Measurements from ENCODE around the gene BOC. TPM values are rescaled to one million over a fixed set of nuclear protein-coding genes. Genes with fewer than 3 reads are reported as not detected.

Gene BOC
- total RNA-seq, 1 donor from 2014 or later = 95.9 TPM

DNA sequence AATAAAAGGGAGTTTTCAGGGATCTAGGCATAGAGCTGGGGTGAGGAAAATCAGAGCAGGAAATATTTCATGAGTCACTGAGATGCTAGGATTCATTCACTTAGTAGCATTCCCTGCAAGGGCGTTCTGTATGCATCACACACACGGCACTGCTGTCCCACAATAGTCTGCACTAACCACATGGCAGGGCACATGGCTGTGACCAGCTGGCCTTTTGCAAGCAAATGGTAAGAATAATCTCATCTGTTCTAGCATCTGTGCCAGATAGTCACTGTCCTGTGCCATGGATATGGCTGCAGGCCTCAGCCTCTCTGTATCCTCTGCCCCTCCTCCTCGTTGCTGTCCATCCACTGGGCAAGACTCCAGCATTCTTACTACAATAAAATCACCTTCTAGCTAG lies 37.8 kb downstream of the BOC start:
- DNase-seq = peak; percentile 73

DNA sequence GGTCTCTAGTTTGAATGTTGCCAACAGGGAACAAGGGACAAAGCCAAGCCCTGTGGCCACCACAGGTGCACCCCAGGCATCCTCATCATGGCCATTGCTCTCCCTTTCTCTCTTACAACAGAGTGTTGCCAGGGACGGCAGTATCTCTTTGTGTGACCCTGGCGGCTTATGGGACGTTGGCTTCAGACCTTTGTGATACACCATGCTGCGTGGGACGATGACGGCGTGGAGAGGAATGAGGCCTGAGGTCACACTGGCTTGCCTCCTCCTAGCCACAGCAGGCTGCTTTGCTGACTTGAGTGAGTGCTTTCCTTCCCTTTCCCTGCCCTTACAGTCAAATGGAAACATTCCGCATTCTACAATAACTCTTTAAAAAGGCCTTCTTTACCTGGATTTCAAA lies 38.2 kb downstream of the BOC start:
- DNase-seq = no peak

DNA sequence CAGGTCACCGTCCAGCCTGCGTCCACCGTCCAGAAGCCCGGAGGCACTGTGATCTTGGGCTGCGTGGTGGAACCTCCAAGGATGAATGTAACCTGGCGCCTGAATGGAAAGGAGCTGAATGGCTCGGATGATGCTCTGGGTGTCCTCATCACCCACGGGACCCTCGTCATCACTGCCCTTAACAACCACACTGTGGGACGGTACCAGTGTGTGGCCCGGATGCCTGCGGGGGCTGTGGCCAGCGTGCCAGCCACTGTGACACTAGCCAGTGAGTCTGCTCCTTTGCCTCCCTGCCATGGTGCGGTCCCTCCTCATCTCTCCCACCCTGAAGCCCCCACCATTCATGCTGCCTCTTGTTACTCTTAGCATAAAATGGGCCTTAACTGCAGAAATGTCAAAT lies 39.2 kb downstream of the BOC start:
- DNase-seq = no peak

- no peak for DNase-seq
Observed at GRCh38 chr3:113251817-113252216, 40.5 kb downstream of the BOC start.

- DNase-seq = no peak
Observed at GRCh38 chr3:113252553-113252952, 41.2 kb downstream of the BOC start.

GRCh38 chr3:113253702-113254101 lies 42.3 kb downstream of the BOC start:
- no peak for DNase-seq

GRCh38 chr3:113254171-113254947 lies 43.0 kb downstream of the BOC start:
- DNase-seq = peak; percentile 90

GRCh38 chr3:113255100-113255853 lies 43.9 kb downstream of the BOC start:
- peak; percentile 54 for DNase-seq

GRCh38 chr3:113255854-113256615 lies 44.7 kb downstream of the BOC start:
- peak; percentile 71 for DNase-seq

- DNase-seq = peak; percentile 68
Observed at GRCh38 chr3:113258361-113258760, 47.0 kb downstream of the BOC start.

DNA sequence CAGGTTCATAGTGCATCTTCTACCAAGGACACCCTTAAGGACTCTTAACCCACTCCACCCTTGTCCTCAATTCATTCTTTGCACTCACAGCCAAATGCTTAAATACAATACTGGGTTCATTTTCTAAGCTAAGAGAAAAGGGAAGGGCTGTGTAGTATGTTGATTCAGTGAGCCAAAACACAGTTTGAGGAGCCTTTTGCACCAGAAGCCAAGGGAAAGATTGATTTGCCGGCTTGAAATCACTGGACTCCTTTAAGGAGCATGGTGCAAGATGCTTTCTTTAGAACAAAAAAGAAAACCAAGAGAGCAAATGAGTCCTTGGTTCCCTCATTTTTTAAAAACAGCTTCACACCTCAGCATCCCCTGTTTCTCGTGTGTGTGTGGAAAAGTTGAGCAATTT lies 47.8 kb downstream of the BOC start:
- no peak for DNase-seq

DNA sequence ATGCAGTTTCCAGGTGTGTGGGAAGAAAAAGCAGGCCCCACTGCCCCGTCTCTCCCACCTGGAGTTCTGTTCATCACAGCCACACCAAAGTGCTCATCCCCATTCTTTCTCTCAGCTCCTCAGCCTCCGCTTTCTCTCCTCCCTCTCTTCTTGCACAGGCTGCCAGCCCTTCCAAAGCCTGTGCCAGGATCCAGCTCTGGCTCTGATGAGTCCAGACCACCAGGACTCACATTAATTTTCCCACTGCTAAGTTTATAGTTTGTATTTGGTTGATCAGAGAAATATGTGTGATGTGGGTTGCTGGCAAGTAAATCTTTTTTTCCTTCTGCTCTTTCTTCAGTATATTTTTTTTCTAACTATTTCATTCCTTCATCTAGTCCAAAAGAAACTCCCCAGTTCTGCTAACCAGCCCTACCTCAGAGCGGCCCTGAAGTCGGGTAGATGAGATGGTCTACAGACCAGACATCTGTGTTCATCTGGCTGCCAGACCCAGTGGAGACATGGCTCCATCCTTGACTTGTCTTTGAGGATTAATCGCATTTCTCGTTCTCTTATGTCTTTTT lies 49.8 kb downstream of the BOC start:
- DNase-seq = peak; percentile 81

GRCh38 chr3:113261626-113262303 lies 50.4 kb downstream of the BOC start:
- DNase-seq = peak; percentile 87

DNA sequence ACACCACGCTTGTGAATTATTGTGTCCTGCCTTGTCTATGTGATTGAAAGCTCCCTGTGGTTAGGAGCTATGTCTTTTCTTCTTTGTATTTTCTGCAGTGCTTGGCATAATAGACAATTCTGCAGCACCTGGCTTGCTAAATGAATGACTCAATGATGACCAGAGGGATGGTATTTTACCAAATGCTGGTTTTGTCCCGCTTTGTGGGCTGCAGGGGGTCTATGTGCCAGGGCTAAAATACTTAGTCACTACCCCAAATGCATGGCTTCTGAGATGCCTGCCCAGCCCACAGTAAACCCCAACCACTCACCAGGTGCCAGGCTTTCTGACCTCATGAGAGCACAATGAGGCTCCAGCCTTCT lies 50.9 kb downstream of the BOC start:
- no peak for DNase-seq

DNA sequence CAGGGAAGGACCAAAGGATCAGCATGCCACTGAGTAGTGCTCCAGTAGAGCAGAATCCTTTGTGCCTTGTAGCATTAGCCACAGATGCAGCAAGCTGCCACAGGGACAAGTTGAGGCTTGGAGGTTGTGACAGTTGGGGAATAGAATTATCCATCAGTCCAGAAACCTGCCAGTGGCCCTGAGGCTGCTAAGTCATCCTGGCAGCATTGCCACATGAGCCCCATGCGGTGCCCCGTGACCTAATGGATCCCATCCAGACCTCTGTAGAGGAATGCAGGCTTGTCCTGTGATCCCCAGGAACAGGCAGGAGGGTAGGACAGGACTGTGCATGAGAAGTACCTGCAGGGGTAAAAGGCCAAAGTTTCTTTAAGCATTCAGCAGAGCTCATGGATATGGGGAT lies 51.7 kb downstream of the BOC start:
- DNase-seq = no peak

DNA sequence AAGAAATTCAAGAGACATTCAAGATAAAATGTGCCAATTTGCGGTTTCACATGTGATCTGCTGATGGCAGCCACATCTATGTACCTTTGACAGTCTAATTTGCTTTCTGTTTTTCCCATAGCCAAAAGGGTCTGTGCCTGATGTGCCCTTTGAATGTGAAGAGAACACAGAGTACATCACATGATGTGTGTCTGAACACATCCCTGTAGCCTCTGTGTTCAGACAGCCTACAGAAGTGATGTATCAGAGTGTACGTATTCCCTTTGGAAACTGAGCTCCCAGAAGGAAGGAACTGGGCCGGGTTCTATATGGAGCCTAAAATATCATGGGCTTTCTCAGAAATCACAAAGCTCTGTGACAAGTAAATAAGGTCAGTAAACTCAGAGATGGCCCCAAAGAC lies 52.4 kb downstream of the BOC start:
- DNase-seq = no peak

DNA sequence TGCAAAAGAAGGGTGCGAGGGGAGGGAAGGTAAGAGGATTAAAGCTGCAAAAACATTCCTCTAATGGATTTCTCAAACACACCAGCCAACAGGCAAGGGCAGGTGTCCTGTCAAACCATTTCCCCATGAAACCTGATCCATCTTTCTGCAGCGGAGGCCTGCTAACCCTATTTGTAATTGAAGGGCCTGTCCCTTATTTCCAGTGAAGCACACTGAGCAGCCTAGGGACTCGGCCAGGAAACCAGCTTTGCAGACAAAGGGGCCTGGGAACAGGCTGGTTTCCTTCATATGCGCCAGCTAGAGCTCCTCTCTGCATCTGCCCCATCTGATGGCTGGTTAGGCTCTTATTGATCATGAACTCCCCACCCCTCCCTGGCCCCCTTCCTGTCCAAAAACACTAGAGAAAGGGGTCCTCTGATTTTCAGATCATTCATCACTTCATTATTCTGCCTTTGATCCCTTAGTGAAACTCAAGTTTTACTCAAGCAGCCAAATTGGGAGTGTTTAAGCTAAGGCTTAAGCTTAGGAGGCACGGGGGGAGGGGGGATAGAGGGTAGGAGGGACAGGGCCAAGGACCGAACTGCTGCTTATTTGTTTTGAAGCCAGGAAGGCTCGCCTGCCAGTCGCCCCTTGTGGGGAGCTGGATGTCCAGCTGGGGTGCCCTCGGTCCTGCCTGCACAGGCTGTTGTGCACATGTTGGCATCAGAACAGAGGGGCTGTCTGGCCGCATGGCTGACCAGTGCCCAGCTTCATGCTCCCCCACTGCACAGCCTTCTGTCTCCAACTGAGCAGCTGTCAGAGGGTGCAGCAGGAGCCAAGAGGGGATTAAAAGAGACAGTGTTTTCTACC lies 53.1 kb downstream of the BOC start:
- DNase-seq = peak; percentile 90

GRCh38 chr3:113265231-113265630 lies 53.9 kb downstream of the BOC start:
- peak; percentile 49 for DNase-seq

DNA sequence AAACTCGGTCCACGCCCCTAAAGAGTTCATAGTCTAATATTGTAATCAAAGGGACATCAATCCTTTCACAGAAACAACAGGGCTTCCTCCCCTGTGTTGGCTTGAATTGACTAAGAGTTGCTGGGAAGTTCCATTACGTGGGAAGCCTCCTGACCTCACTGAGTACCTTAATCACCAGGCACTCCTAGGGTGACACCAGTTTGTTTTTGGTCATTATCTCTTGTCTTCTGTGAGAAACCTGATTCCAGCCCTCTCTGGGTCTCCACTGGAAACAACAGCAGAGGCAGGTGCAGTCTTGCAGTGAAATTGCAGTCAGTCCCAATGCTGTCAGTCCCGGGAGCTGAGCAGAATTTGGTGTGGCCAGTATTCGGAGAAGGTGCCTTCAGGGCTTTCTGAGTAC lies 55.4 kb downstream of the BOC start:
- no peak for DNase-seq

DNA sequence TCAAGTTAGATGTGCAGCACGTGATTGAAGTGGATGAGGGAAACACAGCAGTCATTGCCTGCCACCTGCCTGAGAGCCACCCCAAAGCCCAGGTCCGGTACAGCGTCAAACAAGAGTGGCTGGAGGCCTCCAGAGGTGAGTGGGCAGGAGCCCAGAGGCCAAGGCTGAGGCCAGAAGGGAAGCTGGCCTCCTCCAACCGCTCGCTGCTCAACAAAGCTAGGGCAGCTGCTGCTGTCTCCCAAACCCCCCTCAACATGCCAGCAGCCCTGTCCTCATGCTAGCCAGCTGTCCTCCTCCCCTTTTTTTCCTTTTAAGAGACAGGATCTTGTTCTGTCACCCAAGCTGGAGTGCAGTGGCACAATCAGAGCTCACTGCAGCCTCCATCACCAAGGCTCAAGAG lies 57.0 kb downstream of the BOC start:
- peak; percentile 87 for DNase-seq

DNA sequence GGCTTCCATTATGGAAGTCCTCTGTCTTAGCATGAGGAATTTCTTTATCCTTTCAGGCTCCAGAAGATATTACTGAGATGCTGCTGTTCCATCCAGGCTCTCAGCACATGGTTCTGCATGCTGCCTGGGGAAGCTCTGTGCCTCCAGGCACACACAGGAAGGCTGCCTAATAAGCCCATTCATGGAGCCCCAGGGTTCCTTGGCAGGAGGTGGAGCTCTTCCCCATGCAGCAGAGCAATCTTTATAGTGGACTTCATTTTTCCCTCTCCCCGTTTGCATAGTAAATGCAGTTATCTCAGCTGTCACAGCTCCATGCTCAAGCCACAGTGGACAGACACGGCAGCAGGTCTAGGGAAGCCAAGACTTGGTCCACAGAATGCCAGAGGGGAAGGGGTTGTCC lies 57.6 kb downstream of the BOC start:
- no peak for DNase-seq

Data from tongue (tissue), 2 donors.